NCI-H82 treated with DMSO at 0.1 percent for 48 hours (cell line): ENCODE results near the gene FREM2.
A peak's percentile ranks its signal among the peaks of the same experiment; 100 is the strongest.

Experiments used
- DNase-seq: peaks from one replicate; lab custom pipeline; 2025; ENCODE audit not compliant: unreplicated experiment; lab: John Stamatoyannopoulos, UW

Gene FREM2

GRCh38 chr13:38883783-38884182 lies 196.9 kb downstream of the FREM2 start:
- no peak for DNase-seq

DNA sequence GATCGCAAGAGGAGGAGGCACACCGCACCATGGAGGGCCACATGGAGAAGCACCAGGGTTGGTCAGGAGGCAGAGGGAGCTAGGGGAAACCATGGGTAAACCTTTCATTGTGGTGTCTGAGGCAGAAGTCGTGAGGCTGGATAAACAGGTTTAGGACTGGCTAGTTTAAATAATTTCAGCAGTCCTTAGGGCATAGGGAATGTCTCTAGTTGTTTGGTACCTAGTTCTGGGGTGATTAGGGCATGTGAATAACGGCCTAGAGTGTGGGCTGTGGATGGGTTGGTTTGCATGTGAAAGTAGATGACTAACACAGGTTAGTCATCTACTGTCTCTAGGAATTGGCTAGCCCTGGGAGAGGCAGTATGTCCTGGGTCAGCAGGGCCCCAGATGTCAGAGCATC lies 201.4 kb downstream of the FREM2 start:
- no peak for DNase-seq

GRCh38 chr13:38895075-38895474 lies 208.2 kb downstream of the FREM2 start:
- no peak for DNase-seq

- no peak for DNase-seq
Observed at GRCh38 chr13:38897521-38897920, 210.6 kb downstream of the FREM2 start.

- no peak for DNase-seq
Observed at GRCh38 chr13:38898481-38898880, 211.6 kb downstream of the FREM2 start.

GRCh38 chr13:38899571-38899970 lies 212.7 kb downstream of the FREM2 start:
- no peak for DNase-seq

GRCh38 chr13:38900188-38900587 lies 213.3 kb downstream of the FREM2 start:
- DNase-seq, result peak; percentile 24

GRCh38 chr13:38902551-38902950 lies 215.7 kb downstream of the FREM2 start:
- DNase-seq, result no peak

GRCh38 chr13:38905081-38905480 lies 218.2 kb downstream of the FREM2 start:
- DNase-seq, result no peak

DNA sequence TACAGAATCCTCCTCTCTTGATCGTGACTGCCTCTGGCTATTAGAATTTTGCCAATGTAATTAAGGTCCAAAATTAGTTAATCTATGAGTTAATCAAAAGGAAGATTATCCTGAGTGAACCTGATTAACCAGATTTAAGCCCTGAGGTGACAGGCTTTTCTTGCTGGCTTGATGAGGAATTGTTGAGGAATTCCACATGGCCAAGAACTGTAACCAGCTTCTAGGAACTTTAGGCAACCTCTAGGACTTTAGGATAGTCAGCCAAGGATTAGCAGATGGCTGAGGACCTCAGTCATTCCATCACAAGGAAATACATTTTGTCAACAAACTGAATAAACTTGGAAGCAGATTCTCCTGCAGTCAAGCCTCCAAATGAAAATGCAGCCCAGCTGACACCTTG lies 219.0 kb downstream of the FREM2 start:
- DNase-seq, result peak; percentile 61

GRCh38 chr13:38908574-38908973 lies 221.7 kb downstream of the FREM2 start:
- DNase-seq, result no peak

GRCh38 chr13:38914070-38914469 lies 227.2 kb downstream of the FREM2 start:
- DNase-seq, result no peak

- no peak for DNase-seq
Observed at GRCh38 chr13:38921081-38921480, 234.2 kb downstream of the FREM2 start.

- DNase-seq, result no peak
Observed at GRCh38 chr13:38922170-38922569, 235.3 kb downstream of the FREM2 start.

- no peak for DNase-seq
Observed at GRCh38 chr13:38933786-38934185, 246.9 kb downstream of the FREM2 start.
